Activated T-cell treated with anti-CD3 and anti-CD28 coated beads, Interleukin-2, amount 50 U/mL, for 24 hours (primary cell): ENCODE measurements around the gene DIAPH1.
A peak's percentile ranks its signal among the peaks of the same experiment; 100 is the strongest.

Experiments
- DNase-seq: peaks from one replicate; pipeline ENCODE4 v3.0.0-alpha.2; 2020
- H3K27ac Mint-ChIP-seq: 2 replicates; pipeline ENCODE4 v1.8.0; 2020; ENCODE audit warnings: mild to moderate bottlenecking, mixed read lengths
- H3K27me3 Mint-ChIP-seq: 2 replicates; pipeline ENCODE4 v1.8.0; 2020; ENCODE audit warnings: mixed read lengths
- H3K36me3 Mint-ChIP-seq: 2 replicates; pipeline ENCODE4 v1.8.0; 2020; ENCODE audit warnings: low read depth, mixed read lengths
- H3K4me1 Mint-ChIP-seq: 2 replicates; pipeline ENCODE4 v1.8.0; 2020; ENCODE audit warnings: low read depth, mixed read lengths
- H3K4me3 Mint-ChIP-seq: 2 replicates; pipeline ENCODE4 v1.8.0; 2020; ENCODE audit warnings: mild to moderate bottlenecking, moderate library complexity, mixed read lengths
- H3K9me3 Mint-ChIP-seq: 2 replicates; pipeline ENCODE4 v1.8.0; 2020; ENCODE audit warnings: mixed read lengths

DIAPH1 gene

GRCh38 chr5:141517880-141518617 is 100.8 kb downstream of the DIAPH1 start:
- no peaks in the 10 kb centered on the region for H3K27me3 Mint-ChIP-seq
- no peaks in the 10 kb centered on the region for H3K9me3 Mint-ChIP-seq
- no peak for DNase-seq
- H3K4me1 Mint-ChIP-seq = peaks cover 65% of the 10 kb centered on the region
- H3K4me3 Mint-ChIP-seq = no peak overlapping the region
- peaks cover 7% of the 10 kb centered on the region for H3K36me3 Mint-ChIP-seq
- peak overlapping the region; percentile 63 for H3K27ac Mint-ChIP-seq

GRCh38 chr5:141517312-141517711 is 101.5 kb downstream of the DIAPH1 start:
- Mint-ChIP-seq H3K9me3 (no peaks in the 10 kb centered on the region), H3K4me1 (peaks cover 65% of the 10 kb centered on the region), H3K4me3 (no peak overlapping the region), H3K27me3 (no peaks in the 10 kb centered on the region), H3K36me3 (peaks cover 10% of the 10 kb centered on the region), H3K27ac (no peak overlapping the region)
- no peak for DNase-seq

DNA sequence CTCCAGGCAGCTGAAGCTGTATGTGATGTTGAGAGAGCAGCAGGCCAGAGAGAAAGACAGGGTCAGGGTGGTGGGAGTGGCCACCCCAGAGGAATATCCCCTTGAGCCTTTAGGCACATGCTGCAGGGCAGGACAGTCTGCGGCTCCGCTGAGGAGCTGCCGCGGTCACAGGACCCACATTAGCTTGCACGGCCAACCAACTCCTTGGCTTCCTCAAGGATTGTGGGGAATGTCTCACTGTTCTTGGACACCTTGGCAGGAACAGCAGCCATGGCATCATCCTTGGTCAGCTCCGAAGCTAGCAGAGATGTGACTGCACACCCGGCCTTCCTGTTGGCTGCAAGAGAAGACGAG is 102.2 kb downstream of the DIAPH1 start:
- Mint-ChIP-seq H3K27ac (peak overlapping the region; percentile 64), H3K4me1 (peaks cover 59% of the 10 kb centered on the region), H3K27me3 (no peaks in the 10 kb centered on the region), H3K9me3 (no peaks in the 10 kb centered on the region), H3K36me3 (peaks cover 10% of the 10 kb centered on the region), H3K4me3 (no peak overlapping the region)
- DNase-seq = no peak

GRCh38 chr5:141515946-141516671 is 102.7 kb downstream of the DIAPH1 start:
- peaks cover 53% of the 10 kb centered on the region for H3K4me1 Mint-ChIP-seq
- H3K27me3 Mint-ChIP-seq = no peaks in the 10 kb centered on the region
- no peaks in the 10 kb centered on the region for H3K9me3 Mint-ChIP-seq
- no peak overlapping the region for H3K4me3 Mint-ChIP-seq
- H3K36me3 Mint-ChIP-seq = peaks cover 10% of the 10 kb centered on the region
- DNase-seq = no peak
- H3K27ac Mint-ChIP-seq = peak overlapping the region; percentile 64

DNA sequence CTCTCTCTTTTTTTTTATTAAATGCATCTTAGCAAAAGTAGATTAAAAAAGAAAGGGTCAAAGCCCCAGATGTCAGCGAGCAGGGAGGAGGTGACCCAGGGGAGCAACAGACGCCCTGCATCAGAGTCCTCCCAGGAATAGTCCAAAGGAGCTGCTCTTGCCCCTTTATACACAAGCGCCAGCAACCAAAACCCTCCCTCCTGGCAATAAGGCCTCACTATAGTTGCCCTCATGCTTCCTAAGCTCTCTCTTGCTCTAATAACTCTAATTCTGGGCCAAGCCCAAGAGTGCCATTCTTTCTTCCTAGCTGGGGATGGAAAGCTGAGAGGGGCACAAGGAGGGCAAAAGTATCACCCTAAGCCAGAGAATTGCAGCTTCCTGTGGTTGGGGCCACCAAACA is 103.7 kb downstream of the DIAPH1 start:
- peaks cover 10% of the 10 kb centered on the region for H3K36me3 Mint-ChIP-seq
- no peaks in the 10 kb centered on the region for H3K9me3 Mint-ChIP-seq
- no peak for DNase-seq
- peak overlapping the region; percentile 63 for H3K27ac Mint-ChIP-seq
- no peak overlapping the region for H3K4me3 Mint-ChIP-seq
- H3K4me1 Mint-ChIP-seq = peaks cover 44% of the 10 kb centered on the region
- no peaks in the 10 kb centered on the region for H3K27me3 Mint-ChIP-seq

GRCh38 chr5:141514330-141515133 is 104.3 kb downstream of the DIAPH1 start:
- H3K27ac Mint-ChIP-seq = peak overlapping the region; percentile 80
- H3K27me3 Mint-ChIP-seq = no peaks in the 10 kb centered on the region
- no peak for DNase-seq
- H3K36me3 Mint-ChIP-seq = peaks cover 10% of the 10 kb centered on the region
- H3K9me3 Mint-ChIP-seq = no peaks in the 10 kb centered on the region
- H3K4me3 Mint-ChIP-seq = no peak overlapping the region
- H3K4me1 Mint-ChIP-seq = peaks cover 42% of the 10 kb centered on the region

DNA sequence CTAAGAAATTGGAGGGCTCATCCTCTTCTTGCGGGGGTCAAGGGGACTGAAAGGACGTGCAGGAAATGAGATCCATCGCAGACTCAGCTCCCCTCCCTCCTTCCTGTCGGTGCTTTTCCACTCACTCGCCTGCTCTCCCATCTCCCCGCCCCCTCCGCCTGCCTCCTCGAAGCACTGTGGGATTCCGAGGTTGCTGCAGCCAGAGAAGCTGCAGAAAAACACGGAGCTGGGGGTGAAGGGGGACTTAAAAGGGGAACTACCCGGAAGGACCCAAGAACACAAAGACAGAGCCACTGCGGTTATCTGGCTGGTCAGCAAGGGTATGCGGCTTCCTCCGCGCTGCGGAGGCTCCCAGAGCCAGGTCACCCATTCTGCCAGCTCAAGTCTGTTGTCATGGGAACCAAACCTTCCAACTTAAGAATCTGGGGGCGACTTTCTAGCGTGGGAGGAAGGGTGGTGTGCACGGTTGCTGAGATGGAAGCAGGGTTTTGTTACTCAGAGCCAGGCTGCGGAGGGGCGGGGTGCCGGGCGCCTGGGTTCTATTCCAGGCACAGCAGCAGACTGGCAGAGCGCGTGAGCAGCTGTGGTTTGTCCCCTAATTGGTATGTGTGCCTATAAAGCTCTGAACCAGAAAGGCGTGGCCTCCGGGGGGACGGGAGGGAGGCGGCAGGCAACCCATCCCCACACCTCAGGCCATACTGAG is 105.0 kb downstream of the DIAPH1 start:
- Mint-ChIP-seq H3K27me3 (no peaks in the 10 kb centered on the region), H3K4me1 (peaks cover 49% of the 10 kb centered on the region), H3K27ac (peak overlapping the region; percentile 80), H3K36me3 (peaks cover 10% of the 10 kb centered on the region), H3K4me3 (peak overlapping the region; percentile 70), H3K9me3 (no peaks in the 10 kb centered on the region)
- peak; percentile 72 for DNase-seq

- Mint-ChIP-seq H3K27me3 (no peaks in the 10 kb centered on the region), H3K9me3 (no peaks in the 10 kb centered on the region), H3K4me3 (peak overlapping the region; percentile 70), H3K27ac (peak overlapping the region; percentile 80), H3K36me3 (peaks cover 10% of the 10 kb centered on the region), H3K4me1 (peaks cover 51% of the 10 kb centered on the region)
- DNase-seq = peak; percentile 67
Observed at GRCh38 chr5:141512911-141513626, 105.7 kb downstream of the DIAPH1 start.

GRCh38 chr5:141512390-141512910 is 106.3 kb downstream of the DIAPH1 start:
- peaks cover 51% of the 10 kb centered on the region for H3K4me1 Mint-ChIP-seq
- H3K36me3 Mint-ChIP-seq = peaks cover 10% of the 10 kb centered on the region
- peak; percentile 88 for DNase-seq

DNA sequence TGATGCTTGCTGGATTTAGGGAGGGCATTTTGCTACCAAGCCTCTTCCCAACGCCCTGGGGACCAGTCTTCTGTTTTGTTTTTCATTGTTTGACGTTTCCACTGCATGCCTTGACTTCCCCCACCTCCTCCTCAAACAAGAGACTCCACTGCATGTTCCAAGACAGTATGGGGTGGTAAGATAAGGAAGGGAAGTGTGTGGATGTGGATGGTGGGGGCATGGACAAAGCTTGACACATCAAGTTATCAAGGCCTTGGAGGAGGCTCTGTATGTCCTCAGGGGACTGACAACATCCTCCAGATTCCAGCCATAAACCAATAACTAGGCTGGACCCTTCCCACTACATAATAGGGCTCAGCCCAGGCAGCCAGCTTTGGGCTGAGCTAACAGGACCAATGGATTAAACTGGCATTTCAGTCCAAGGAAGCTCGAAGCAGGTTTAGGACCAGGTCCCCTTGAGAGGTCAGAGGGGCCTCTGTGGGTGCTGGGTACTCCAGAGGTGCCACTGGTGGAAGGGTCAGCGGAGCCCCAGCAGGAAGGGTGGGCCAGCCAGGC is 107.0 kb downstream of the DIAPH1 start:
- Mint-ChIP-seq H3K36me3 (peaks cover 10% of the 10 kb centered on the region), H3K9me3 (no peaks in the 10 kb centered on the region), H3K27ac (no peak overlapping the region), H3K4me3 (no peak overlapping the region), H3K4me1 (peaks cover 51% of the 10 kb centered on the region), H3K27me3 (no peaks in the 10 kb centered on the region)
- no peak for DNase-seq

More at GRCh38 chr5:141512390-141512910, 106.3 kb downstream of the DIAPH1 start:
- H3K27me3 Mint-ChIP-seq = no peaks in the 10 kb centered on the region
- H3K4me3 Mint-ChIP-seq = peak overlapping the region; percentile 70
- no peaks in the 10 kb centered on the region for H3K9me3 Mint-ChIP-seq
- H3K27ac Mint-ChIP-seq = peak overlapping the region; percentile 80

GRCh38 chr5:141510850-141511601 is 107.8 kb downstream of the DIAPH1 start:
- DNase-seq = no peak
- peaks cover 46% of the 10 kb centered on the region for H3K4me1 Mint-ChIP-seq
- no peak overlapping the region for H3K27ac Mint-ChIP-seq
- no peaks in the 10 kb centered on the region for H3K9me3 Mint-ChIP-seq
- no peak overlapping the region for H3K4me3 Mint-ChIP-seq
- H3K36me3 Mint-ChIP-seq = peaks cover 10% of the 10 kb centered on the region
- no peaks in the 10 kb centered on the region for H3K27me3 Mint-ChIP-seq

DNA sequence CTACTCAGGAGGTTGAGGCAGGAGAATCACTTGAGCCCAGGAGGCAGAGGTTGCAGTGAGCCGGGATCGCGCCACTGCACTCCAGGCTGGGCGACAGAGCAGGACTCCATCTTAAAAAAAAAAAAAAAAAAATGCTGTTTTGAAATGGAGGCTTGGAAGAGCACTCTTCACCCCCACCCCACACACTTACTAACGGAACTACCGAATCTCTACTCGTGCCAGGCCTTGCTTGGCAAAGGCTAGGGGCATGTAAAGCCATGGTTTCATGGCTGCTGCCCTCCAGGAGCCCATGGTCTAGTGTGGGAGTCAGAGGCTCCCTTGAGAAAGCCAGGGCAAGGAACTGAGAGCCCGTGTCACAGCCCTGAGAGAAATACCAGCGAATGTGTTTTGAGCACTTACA is 108.6 kb downstream of the DIAPH1 start:
- Mint-ChIP-seq H3K4me1 (peaks cover 38% of the 10 kb centered on the region), H3K27me3 (no peaks in the 10 kb centered on the region), H3K4me3 (no peak overlapping the region), H3K27ac (no peak overlapping the region), H3K36me3 (peaks cover 10% of the 10 kb centered on the region), H3K9me3 (no peaks in the 10 kb centered on the region)
- no peak for DNase-seq
